Activated naive CD8-positive, alpha-beta T cell treated with anti-CD3 and anti-CD28 coated beads for 36 hours (primary cell): Measurements from ENCODE around the gene RASSF8. TPM values are rescaled to one million over a fixed set of nuclear protein-coding genes. Genes with fewer than 3 reads are reported as not detected.

Experiments
- DNase-seq: peaks from one replicate; pipeline ENCODE4 v3.0.0; 2021
- H3K27ac Mint-ChIP-seq: one replicate; pipeline ENCODE4 v1.8.0; 2022; ENCODE audit warnings: mild to moderate bottlenecking, moderate library complexity, mixed read lengths
- H3K27me3 Mint-ChIP-seq: one replicate; pipeline ENCODE4 v1.8.0; 2022; ENCODE audit warnings: mild to moderate bottlenecking, mixed read lengths
- H3K36me3 Mint-ChIP-seq: one replicate; pipeline ENCODE4 v1.8.0; 2021; ENCODE audit warnings: mild to moderate bottlenecking, mixed read lengths
- H3K4me1 Mint-ChIP-seq: one replicate; pipeline ENCODE4 v1.8.0; 2021; ENCODE audit warnings: mixed read lengths
- H3K4me3 Mint-ChIP-seq: one replicate; pipeline ENCODE4 v1.8.0; 2022; ENCODE audit warnings: mild to moderate bottlenecking, moderate library complexity, mixed read lengths
- H3K9me3 Mint-ChIP-seq: one replicate; pipeline ENCODE4 v1.8.0; 2022; ENCODE audit warnings: mixed read lengths
- total RNA-seq, 2 experiments: library from RNA; stranded (reverse); gene quantifications; one replicate each; pipeline ENCODE4 v1.2.3, GENCODE V29; 2021

The RASSF8 gene
- total RNA-seq, 2 experiments from 2014 or later = 0.18 TPM; not detected in 1

GRCh38 chr12:26068503-26068902 is 110.0 kb downstream of the RASSF8 start:
- DNase-seq = no peak
- H3K4me3 Mint-ChIP-seq = no peak overlapping the region
- H3K27me3 Mint-ChIP-seq = peaks cover 4% of the 10 kb centered on the region
- H3K9me3 Mint-ChIP-seq = no peaks in the 10 kb centered on the region
- no peaks in the 10 kb centered on the region for H3K36me3 Mint-ChIP-seq
- no peak overlapping the region for H3K27ac Mint-ChIP-seq
- no peaks in the 10 kb centered on the region for H3K4me1 Mint-ChIP-seq

GRCh38 chr12:26069796-26070195 is 111.3 kb downstream of the RASSF8 start:
- H3K4me1 Mint-ChIP-seq = no peaks in the 10 kb centered on the region
- H3K4me3 Mint-ChIP-seq = no peak overlapping the region
- H3K27ac Mint-ChIP-seq = no peak overlapping the region
- no peaks in the 10 kb centered on the region for H3K9me3 Mint-ChIP-seq
- no peak for DNase-seq
- peaks cover 4% of the 10 kb centered on the region for H3K27me3 Mint-ChIP-seq
- no peaks in the 10 kb centered on the region for H3K36me3 Mint-ChIP-seq

- no peak overlapping the region for H3K27ac Mint-ChIP-seq
- no peak for DNase-seq
- H3K4me1 Mint-ChIP-seq = no peaks in the 10 kb centered on the region
- no peaks in the 10 kb centered on the region for H3K36me3 Mint-ChIP-seq
- H3K9me3 Mint-ChIP-seq = peaks cover 4% of the 10 kb centered on the region
- H3K27me3 Mint-ChIP-seq = no peaks in the 10 kb centered on the region
- H3K4me3 Mint-ChIP-seq = no peak overlapping the region
Observed at GRCh38 chr12:26077915-26078702, 119.6 kb downstream of the RASSF8 start.

- Mint-ChIP-seq H3K27ac (no peak overlapping the region), H3K27me3 (no peaks in the 10 kb centered on the region), H3K4me3 (no peak overlapping the region), H3K4me1 (no peaks in the 10 kb centered on the region), H3K36me3 (no peaks in the 10 kb centered on the region), H3K9me3 (peaks cover 7% of the 10 kb centered on the region)
- no peak for DNase-seq
Observed at GRCh38 chr12:26080911-26081310, 122.4 kb downstream of the RASSF8 start.

GRCh38 chr12:26086936-26087335 is 128.5 kb downstream of the RASSF8 start:
- Mint-ChIP-seq H3K4me1 (no peaks in the 10 kb centered on the region), H3K27ac (no peak overlapping the region), H3K27me3 (no peaks in the 10 kb centered on the region), H3K36me3 (no peaks in the 10 kb centered on the region), H3K4me3 (no peak overlapping the region), H3K9me3 (peaks cover 5% of the 10 kb centered on the region)
- DNase-seq = no peak

- Mint-ChIP-seq H3K36me3 (no peaks in the 10 kb centered on the region), H3K27ac (no peak overlapping the region), H3K27me3 (no peaks in the 10 kb centered on the region), H3K4me3 (no peak overlapping the region), H3K9me3 (no peaks in the 10 kb centered on the region), H3K4me1 (peaks cover 3% of the 10 kb centered on the region)
- no peak for DNase-seq
Observed at GRCh38 chr12:26088998-26089397, 130.5 kb downstream of the RASSF8 start.

- Mint-ChIP-seq H3K27ac (no peak overlapping the region), H3K27me3 (no peaks in the 10 kb centered on the region), H3K4me3 (no peak overlapping the region), H3K9me3 (no peaks in the 10 kb centered on the region), H3K36me3 (no peaks in the 10 kb centered on the region), H3K4me1 (peaks cover 3% of the 10 kb centered on the region)
- DNase-seq = no peak
Observed at GRCh38 chr12:26090836-26091510, 132.5 kb downstream of the RASSF8 start.

GRCh38 chr12:26091822-26092221 is 133.3 kb downstream of the RASSF8 start:
- no peak for DNase-seq
- no peaks in the 10 kb centered on the region for H3K9me3 Mint-ChIP-seq
- H3K27me3 Mint-ChIP-seq = no peaks in the 10 kb centered on the region
- no peak overlapping the region for H3K4me3 Mint-ChIP-seq
- H3K4me1 Mint-ChIP-seq = peaks cover 3% of the 10 kb centered on the region
- H3K27ac Mint-ChIP-seq = no peak overlapping the region
- H3K36me3 Mint-ChIP-seq = no peaks in the 10 kb centered on the region

- H3K27ac Mint-ChIP-seq = no peak overlapping the region
- H3K4me3 Mint-ChIP-seq = no peak overlapping the region
- no peaks in the 10 kb centered on the region for H3K36me3 Mint-ChIP-seq
- peaks cover 3% of the 10 kb centered on the region for H3K27me3 Mint-ChIP-seq
- no peaks in the 10 kb centered on the region for H3K9me3 Mint-ChIP-seq
- H3K4me1 Mint-ChIP-seq = peaks cover 3% of the 10 kb centered on the region
- DNase-seq = no peak
Observed at GRCh38 chr12:26092346-26093105, 134.0 kb downstream of the RASSF8 start.

GRCh38 chr12:26095186-26095585 is 136.7 kb downstream of the RASSF8 start:
- Mint-ChIP-seq H3K4me1 (peaks cover 3% of the 10 kb centered on the region), H3K27me3 (peaks cover 13% of the 10 kb centered on the region), H3K27ac (no peak overlapping the region), H3K36me3 (no peaks in the 10 kb centered on the region), H3K4me3 (no peak overlapping the region), H3K9me3 (no peaks in the 10 kb centered on the region)
- no peak for DNase-seq

GRCh38 chr12:26096036-26096435 is 137.6 kb downstream of the RASSF8 start:
- H3K4me3 Mint-ChIP-seq = no peak overlapping the region
- no peak overlapping the region for H3K27ac Mint-ChIP-seq
- DNase-seq = no peak
- H3K36me3 Mint-ChIP-seq = no peaks in the 10 kb centered on the region
- peaks cover 16% of the 10 kb centered on the region for H3K27me3 Mint-ChIP-seq
- H3K9me3 Mint-ChIP-seq = no peaks in the 10 kb centered on the region
- peaks cover 3% of the 10 kb centered on the region for H3K4me1 Mint-ChIP-seq

- Mint-ChIP-seq H3K4me3 (no peak overlapping the region), H3K27me3 (peaks cover 16% of the 10 kb centered on the region)
Observed at GRCh38 chr12:26097046-26097878, 138.8 kb downstream of the RASSF8 start.

GRCh38 chr12:26100666-26101349 is 142.3 kb downstream of the RASSF8 start:
- Mint-ChIP-seq H3K27ac (no peak overlapping the region), H3K27me3 (peaks cover 16% of the 10 kb centered on the region), H3K4me1 (no peaks in the 10 kb centered on the region), H3K4me3 (no peak overlapping the region), H3K36me3 (no peaks in the 10 kb centered on the region), H3K9me3 (no peaks in the 10 kb centered on the region)
- no peak for DNase-seq

More at GRCh38 chr12:26097046-26097878, 138.8 kb downstream of the RASSF8 start:
- DNase-seq = peak; percentile 43
- H3K9me3 Mint-ChIP-seq = no peaks in the 10 kb centered on the region
- peaks cover 3% of the 10 kb centered on the region for H3K4me1 Mint-ChIP-seq
- H3K27ac Mint-ChIP-seq = no peak overlapping the region
- no peaks in the 10 kb centered on the region for H3K36me3 Mint-ChIP-seq

GRCh38 chr12:26101350-26101734 is 142.9 kb downstream of the RASSF8 start:
- no peak overlapping the region for H3K27ac Mint-ChIP-seq
- no peak overlapping the region for H3K4me3 Mint-ChIP-seq
- H3K9me3 Mint-ChIP-seq = no peaks in the 10 kb centered on the region
- peaks cover 16% of the 10 kb centered on the region for H3K27me3 Mint-ChIP-seq
- H3K36me3 Mint-ChIP-seq = no peaks in the 10 kb centered on the region
- no peaks in the 10 kb centered on the region for H3K4me1 Mint-ChIP-seq
- no peak for DNase-seq
